ENCODE data around the gene RGS13. TPM values are rescaled to one million over a fixed set of nuclear protein-coding genes. Genes with fewer than 3 reads are reported as not detected.

RGS13 gene
- total RNA-seq, 1 donor from 2014 or later: not detected

GRCh38 chr1:192632188-192632587, 3.8 kb upstream of the RGS13 start:
- H3K4me3 Mint-ChIP-seq: no peak overlapping the region
- no peak for DNase-seq (ENCODE audit: low read depth, low spot score)
- H3K9me3 Mint-ChIP-seq: no peaks in the 10 kb centered on the region
- H3K27ac Mint-ChIP-seq (ENCODE audit: unreplicated experiment): no peak overlapping the region
- peaks cover 14% of the 10 kb centered on the region for H3K4me1 Mint-ChIP-seq
- H3K36me3 Mint-ChIP-seq (ENCODE audit: low read depth): no peaks in the 10 kb centered on the region
- no peak for TF ChIP-seq CTCF (conservative IDR thresholded peaks at IDR 0.05)
- peaks cover 11% of the 10 kb centered on the region for H3K27me3 Mint-ChIP-seq (ENCODE audit: low read depth)

- Mint-ChIP-seq H3K36me3 (ENCODE audit: low read depth) (no peaks in the 10 kb centered on the region), H3K27ac (ENCODE audit: unreplicated experiment) (no peak overlapping the region), H3K4me3 (no peak overlapping the region), H3K9me3 (no peaks in the 10 kb centered on the region), H3K4me1 (peaks cover 14% of the 10 kb centered on the region), H3K27me3 (ENCODE audit: low read depth) (peaks cover 11% of the 10 kb centered on the region)
- no peak for DNase-seq (ENCODE audit: low read depth, low spot score)
- TF ChIP-seq CTCF (conservative IDR thresholded peaks at IDR 0.05): no peak
These were observed 3.1 kb upstream of the RGS13 start for GRCh38 chr1:192632641-192633532.

- peaks cover 11% of the 10 kb centered on the region for H3K27me3 Mint-ChIP-seq (ENCODE audit: low read depth)
- TF ChIP-seq CTCF (conservative IDR thresholded peaks at IDR 0.05): no peak
These were observed 2.3 kb upstream of the RGS13 start for GRCh38 chr1:192633533-192634253.

GRCh38 chr1:192635041-192635440, 906 bp upstream of the RGS13 start:
- H3K36me3 Mint-ChIP-seq (ENCODE audit: low read depth): no peaks in the 10 kb centered on the region
- no peak for DNase-seq (ENCODE audit: low read depth, low spot score)
- no peak overlapping the region for H3K4me3 Mint-ChIP-seq
- H3K9me3 Mint-ChIP-seq: no peaks in the 10 kb centered on the region
- no peak for TF ChIP-seq CTCF (conservative IDR thresholded peaks at IDR 0.05)
- H3K4me1 Mint-ChIP-seq: peaks cover 14% of the 10 kb centered on the region
- H3K27ac Mint-ChIP-seq (ENCODE audit: unreplicated experiment): no peak overlapping the region
- H3K27me3 Mint-ChIP-seq (ENCODE audit: low read depth): peaks cover 11% of the 10 kb centered on the region

More at GRCh38 chr1:192633533-192634253, 2.3 kb upstream of the RGS13 start:
- H3K9me3 Mint-ChIP-seq: no peaks in the 10 kb centered on the region
- H3K4me3 Mint-ChIP-seq: no peak overlapping the region
- no peaks in the 10 kb centered on the region for H3K36me3 Mint-ChIP-seq (ENCODE audit: low read depth)
- peaks cover 14% of the 10 kb centered on the region for H3K4me1 Mint-ChIP-seq
- no peak overlapping the region for H3K27ac Mint-ChIP-seq (ENCODE audit: unreplicated experiment)
- no peak for DNase-seq (ENCODE audit: low read depth, low spot score)

- H3K4me3 Mint-ChIP-seq: no peak overlapping the region
- no peak for DNase-seq (ENCODE audit: low read depth, low spot score)
- no peak overlapping the region for H3K27ac Mint-ChIP-seq (ENCODE audit: unreplicated experiment)
- peaks cover 5% of the 10 kb centered on the region for H3K27me3 Mint-ChIP-seq (ENCODE audit: low read depth)
- H3K36me3 Mint-ChIP-seq (ENCODE audit: low read depth): no peaks in the 10 kb centered on the region
- TF ChIP-seq CTCF (conservative IDR thresholded peaks at IDR 0.05): no peak
- no peaks in the 10 kb centered on the region for H3K9me3 Mint-ChIP-seq
- H3K4me1 Mint-ChIP-seq: no peaks in the 10 kb centered on the region
These were observed 3.8 kb downstream of the RGS13 start for GRCh38 chr1:192639607-192640368.

Measured in neural crest cell (in vitro differentiated cells).